Fibroblast of lung (primary cell): Measurements from ENCODE around the gene CREB3L1. TPM values are rescaled to one million over a fixed set of nuclear protein-coding genes. Genes with fewer than 3 reads are reported as not detected.

Experiments used
- DNase-seq, 2 donors: peaks; one replicate each; pipeline versions ENCODE4 v3.0.0 to v3.0.0-alpha.2; 2010; ENCODE audit warnings: low read depth in 2 of 2
- H2AFZ ChIP-seq: 2 replicates; pipeline ENCODE4 v1.5.1; 2012; ENCODE audit warnings: low read length, control low read depth, inconsistent platforms
- H3K27ac ChIP-seq: 2 replicates; pipeline ENCODE4 v1.5.1; 2011; ENCODE audit warnings: low read length, control low read depth; ENCODE audit not compliant: insufficient read depth
- H3K27me3 ChIP-seq: 2 replicates; pipeline ENCODE4 v1.5.1; 2011; ENCODE audit warnings: mild to moderate bottlenecking, low read length; ENCODE audit not compliant: control insufficient read depth, insufficient read depth
- H3K36me3 ChIP-seq: 2 replicates; pipeline ENCODE4 v1.5.1; 2011; ENCODE audit warnings: low read length; ENCODE audit not compliant: control insufficient read depth, insufficient read depth
- H3K4me1 ChIP-seq: 2 replicates; pipeline ENCODE4 v1.5.1; 2011; ENCODE audit warnings: low read length; ENCODE audit not compliant: control insufficient read depth, insufficient read depth; ENCODE audit errors: extremely low read depth
- H3K4me2 ChIP-seq: 2 replicates; pipeline ENCODE4 v1.5.1; 2011; ENCODE audit warnings: low read length, control low read depth; ENCODE audit not compliant: insufficient read depth; ENCODE audit errors: extremely low read depth
- H3K4me3 ChIP-seq, 4 experiments: fragments of 200-600 bp in 1 of 4; sonication (generic) in 1 of 4; replicated peaks in 1 of 4; 2 replicates each; pipeline ENCODE4 v1.5.1; 2011 to 2016; ENCODE audit warnings: low read length in 4 of 4, low read depth in 3 of 4, mild to moderate bottlenecking in 3 of 4, control low read depth in 2 of 4, inconsistent platforms in 1 of 4, mixed read lengths in 1 of 4; ENCODE audit not compliant: insufficient read depth in 1 of 4; ENCODE audit errors: control extremely low read depth in 1 of 4
- H3K79me2 ChIP-seq: 2 replicates; pipeline ENCODE4 v1.5.1; 2012; ENCODE audit warnings: mild to moderate bottlenecking, low read length, inconsistent platforms; ENCODE audit not compliant: control insufficient read depth, insufficient read depth
- H3K9ac ChIP-seq: 2 replicates; pipeline ENCODE4 v1.5.1; 2011; ENCODE audit warnings: mild to moderate bottlenecking, low read length, control low read depth; ENCODE audit not compliant: insufficient read depth
- H3K9me3 ChIP-seq: 2 replicates; pipeline ENCODE4 v1.5.1; 2012; ENCODE audit warnings: low read depth, low read length; ENCODE audit not compliant: control insufficient read depth, insufficient read depth
- H4K20me1 ChIP-seq: 2 replicates; pipeline ENCODE4 v1.5.1; 2011; ENCODE audit warnings: low read length; ENCODE audit not compliant: control insufficient read depth, insufficient read depth; ENCODE audit errors: extremely low read depth
- CTCF ChIP-seq, 2 donors: IDR thresholded peaks in 1 of 2; conservative IDR thresholded peaks in 1 of 2; 1 replicate in 1 of 2; 2 replicates in 1 of 2; pipeline ENCODE4 v1.5.1; 2011 to 2012; ENCODE audit warnings: low read length in 2 of 2, control low read depth in 1 of 2, inconsistent platforms in 1 of 2, low read depth in 1 of 2, mild to moderate bottlenecking in 1 of 2
- EZH2 ChIP-seq: IDR thresholded peaks from 2 replicates; pipeline ENCODE4 v1.5.1; 2012; ENCODE audit warnings: low read length, control low read depth, mild to moderate bottlenecking; ENCODE audit errors: missing control alignments
- polyA plus RNA-seq, 2 donors: library from polyadenylated mRNA; depleted of rRNA in 1 of 2; stranded (reverse) in 1 of 2; unstranded in 1 of 2; fragments of >200 nt; gene quantifications; 2 replicates each; pipeline ENCODE4 v1.2.1, GENCODE V29; 2011 to 2012; ENCODE audit warnings: missing spikeins in 1 of 2
- total RNA-seq: library from RNA; depleted of rRNA; stranded (reverse); fragments of >200 nt; gene quantifications from 2 replicates; pipeline ENCODE4 v1.2.1, GENCODE V29; 2014

The CREB3L1 gene
- total and polyA plus RNA-seq, 2 donors (not counting 1 experiment from before 2014, with no cell fraction given) = 18.8 to 28.4 TPM

GRCh38 chr11:46370253-46370652 is 92.8 kb downstream of the CREB3L1 start:
- H3K4me3 ChIP-seq = no peak overlapping the region
- TF ChIP-seq CTCF (conservative IDR thresholded peaks at IDR 0.05 in 1 of 2, IDR thresholded peaks at IDR 0.05 in 1 of 2; ENCODE audit: low read depth in 1 of 2, low read length in 2 of 2) (no peak), EZH2 (no peak)
- H3K4me2 ChIP-seq = no peak overlapping the region
- no peaks in the 10 kb centered on the region for H4K20me1 ChIP-seq
- DNase-seq = no peak
- H3K27me3 ChIP-seq = no peaks in the 10 kb centered on the region
- H3K36me3 ChIP-seq = peaks cover 10% of the 10 kb centered on the region
- H3K4me1 ChIP-seq = peaks cover 6% of the 10 kb centered on the region
- no peaks in the 10 kb centered on the region for H3K79me2 ChIP-seq
- no peak overlapping the region for H3K27ac ChIP-seq
- H2AFZ ChIP-seq = no peak overlapping the region
- H3K9ac ChIP-seq = no peak overlapping the region
- no peaks in the 10 kb centered on the region for H3K9me3 ChIP-seq

Other genes starting within 250 kb of the CREB3L1 start
- gene PHF21A, start 156.2 kb upstream of the CREB3L1 start, total RNA-seq = 13.6 and 21.0 TPM in 2 replicates
- 17.0 and 18.5 TPM in 2 replicates for gene PHF21A, start 156.2 kb upstream of the CREB3L1 start, polyA plus RNA-seq
- 24.9 and 35.5 TPM in 2 replicates for gene DGKZ, start 69.8 kb downstream of the CREB3L1 start, total RNA-seq
- 16.4 and 26.1 TPM in 2 replicates for gene DGKZ, start 69.8 kb downstream of the CREB3L1 start, polyA plus RNA-seq
- gene MDK, start 104.0 kb downstream of the CREB3L1 start, total RNA-seq = 44.6 and 93.2 TPM in 2 replicates
- 131 and 169 TPM in 2 replicates for gene MDK, start 104.0 kb downstream of the CREB3L1 start, polyA plus RNA-seq
- under 0.01 TPM in 1 of 2 replicates, not detected in the other for gene CHRM4, start 114.1 kb downstream of the CREB3L1 start, total RNA-seq
- gene CHRM4, start 114.1 kb downstream of the CREB3L1 start, polyA plus RNA-seq = 0.03 and 0.05 TPM in 2 replicates